SHP77 (cell line): ENCODE results near the gene SHROOM1.

Experiments
- DNase-seq, 2 experiments: peaks; one replicate each; lab custom pipeline; 2025; lab: John Stamatoyannopoulos, UW

The SHROOM1 gene

DNA sequence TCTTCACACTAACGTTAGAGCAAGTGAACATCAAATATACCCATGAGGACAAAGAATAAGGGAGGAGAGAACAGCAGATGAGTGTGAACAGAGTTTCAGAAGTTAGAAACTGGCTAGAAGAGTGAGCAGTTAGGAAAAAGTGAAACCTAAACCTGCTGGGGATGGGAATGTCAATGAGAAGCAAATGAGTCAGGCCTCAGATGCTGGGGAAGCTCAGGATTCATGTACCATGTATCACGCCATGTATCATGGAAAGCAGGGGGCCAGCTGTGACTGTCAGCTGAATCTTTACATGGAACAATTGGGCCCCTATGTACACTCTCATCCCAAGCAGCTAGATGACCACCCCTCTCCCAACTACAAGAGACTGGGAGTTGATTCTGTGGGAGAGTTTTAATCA lies 19.6 kb upstream of the SHROOM1 start:
- DNase-seq, result no peak

DNA sequence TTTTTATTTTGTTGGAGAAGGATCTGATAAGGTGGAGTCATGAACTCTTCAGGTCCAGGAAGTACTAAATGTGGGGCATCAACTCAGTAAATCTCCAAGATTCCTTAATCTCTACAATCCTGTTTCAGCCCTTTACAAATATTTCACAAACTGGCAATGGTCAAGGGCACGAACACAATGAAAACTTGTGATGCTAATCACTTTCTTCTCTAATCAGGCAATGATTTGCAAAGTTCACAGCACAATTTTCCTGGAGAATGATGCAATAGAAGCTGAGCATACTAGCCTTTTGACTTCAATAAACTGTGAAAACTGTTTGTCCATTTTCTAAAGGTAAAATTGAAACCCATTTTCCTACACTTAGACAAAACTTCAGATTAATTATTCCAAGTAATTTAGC lies 18.9 kb upstream of the SHROOM1 start:
- no peak for DNase-seq

DNA sequence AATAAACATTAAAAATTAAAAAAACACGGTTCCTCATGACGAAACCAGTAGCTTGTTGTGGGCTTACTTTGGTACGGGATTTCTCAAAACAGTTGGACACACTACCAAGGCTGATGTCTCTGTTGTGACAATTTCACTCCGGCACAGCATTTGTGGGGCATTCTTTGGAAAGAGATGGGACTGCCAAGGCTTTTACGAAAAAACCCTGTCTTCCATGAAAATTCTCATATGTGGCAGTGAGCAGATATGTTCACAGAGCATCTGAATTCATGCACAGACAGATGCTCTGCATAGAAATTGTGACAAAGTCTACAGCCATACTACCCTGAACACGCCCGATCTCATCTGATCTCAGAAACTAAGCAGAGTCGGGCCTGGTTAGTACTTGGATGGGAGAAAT lies 17.8 kb upstream of the SHROOM1 start:
- DNase-seq, result no peak

DNA sequence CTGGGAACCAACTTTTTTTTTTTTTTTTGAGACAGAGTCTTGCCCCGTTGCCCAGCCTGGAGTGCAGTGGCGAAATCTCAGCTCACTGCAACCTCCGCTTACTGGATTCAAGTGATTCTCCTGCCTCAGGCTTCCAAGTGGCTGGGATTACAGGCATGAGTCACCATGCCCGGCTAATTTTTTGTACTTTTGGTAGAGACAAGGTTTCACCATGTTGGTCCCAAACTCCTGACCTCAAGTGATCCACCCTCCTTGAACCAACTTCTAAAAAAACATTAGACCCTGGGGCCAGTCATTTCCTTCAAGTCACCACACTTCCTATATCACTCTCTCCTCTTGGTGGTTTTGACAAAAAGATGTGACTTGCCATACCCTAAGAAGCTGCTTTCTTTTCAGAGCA lies 10.9 kb upstream of the SHROOM1 start:
- no peak for DNase-seq

DNA sequence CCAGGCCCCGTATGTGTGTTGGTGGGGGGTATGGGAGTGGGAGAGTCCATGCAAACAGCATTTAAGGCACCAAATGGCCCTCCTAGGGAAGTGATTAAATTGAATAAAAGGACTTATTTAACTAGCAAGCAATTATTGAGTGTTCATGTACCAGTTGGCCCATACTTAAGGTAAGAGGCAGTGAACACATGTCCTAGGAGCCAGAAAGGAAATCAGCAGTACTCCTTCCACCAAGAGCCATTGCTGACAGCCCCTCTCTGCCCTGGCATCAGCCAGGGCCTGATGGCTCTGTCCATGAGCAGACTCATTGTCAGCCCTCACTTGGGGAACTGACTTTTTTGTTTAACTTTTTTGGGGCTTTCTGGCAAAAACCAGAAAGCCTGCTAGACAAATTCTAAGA lies 10.4 kb upstream of the SHROOM1 start:
- no peak for DNase-seq

DNA sequence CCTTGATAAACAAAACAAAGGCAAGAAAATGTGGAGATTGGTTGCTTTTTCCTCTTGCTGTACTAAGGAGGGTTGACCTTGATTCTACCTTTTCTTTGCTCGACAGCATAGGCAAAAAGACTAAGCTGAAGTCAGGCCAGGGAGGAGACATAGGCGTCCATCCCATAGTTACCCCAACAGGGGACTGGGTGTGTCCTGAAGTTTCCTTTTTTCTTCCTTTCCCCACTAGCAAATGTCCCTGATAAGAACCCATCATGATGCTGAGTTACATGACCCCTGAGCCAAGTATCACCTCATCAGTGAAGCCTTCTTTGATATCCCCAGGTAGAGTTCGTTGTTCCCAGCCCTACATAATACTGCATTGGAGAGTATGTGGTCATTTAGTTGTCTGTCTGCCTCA lies 9.9 kb upstream of the SHROOM1 start:
- DNase-seq, result no peak

DNA sequence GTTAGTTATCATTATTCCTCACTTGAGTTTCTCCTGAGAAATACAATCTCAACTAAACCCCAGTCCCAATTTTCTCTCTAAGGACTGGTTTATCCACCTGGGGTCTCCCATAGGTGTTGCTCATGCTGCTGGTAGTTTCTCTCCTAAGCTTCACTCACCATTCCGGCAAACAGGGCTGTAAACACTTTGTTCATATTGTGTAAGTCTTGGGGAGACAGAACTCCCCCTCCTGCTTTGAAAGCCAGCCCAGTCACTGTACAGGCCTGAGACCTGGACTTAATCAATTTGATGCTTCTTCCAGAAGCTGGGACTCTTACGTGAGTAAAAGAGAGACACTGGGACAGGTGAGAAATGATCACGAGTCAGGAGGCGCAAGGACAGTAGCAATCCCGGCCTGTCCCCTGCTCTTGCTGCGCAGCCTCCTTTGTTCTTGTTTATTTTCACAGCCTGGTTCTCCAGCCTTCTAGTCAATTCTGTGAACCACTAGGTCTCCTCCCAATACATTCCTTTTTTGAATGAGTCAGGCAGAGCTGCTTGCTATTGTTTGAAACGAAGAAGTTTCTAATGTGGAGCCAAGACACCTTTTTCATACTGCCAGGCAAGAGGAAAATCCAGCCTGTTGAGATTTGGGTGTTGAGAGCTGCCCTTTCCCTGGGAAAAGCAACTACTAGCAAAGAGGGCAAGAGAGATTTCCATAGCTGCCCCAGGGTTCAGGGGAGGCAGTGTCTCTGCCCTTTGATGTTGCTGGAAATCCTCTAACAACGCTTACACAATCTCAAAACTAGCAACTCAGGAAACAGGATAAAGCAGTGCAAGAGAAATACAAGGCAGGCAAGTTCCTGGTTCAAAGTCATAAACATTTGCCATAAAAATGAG lies 9.2 kb upstream of the SHROOM1 start:
- no peak for DNase-seq

DNA sequence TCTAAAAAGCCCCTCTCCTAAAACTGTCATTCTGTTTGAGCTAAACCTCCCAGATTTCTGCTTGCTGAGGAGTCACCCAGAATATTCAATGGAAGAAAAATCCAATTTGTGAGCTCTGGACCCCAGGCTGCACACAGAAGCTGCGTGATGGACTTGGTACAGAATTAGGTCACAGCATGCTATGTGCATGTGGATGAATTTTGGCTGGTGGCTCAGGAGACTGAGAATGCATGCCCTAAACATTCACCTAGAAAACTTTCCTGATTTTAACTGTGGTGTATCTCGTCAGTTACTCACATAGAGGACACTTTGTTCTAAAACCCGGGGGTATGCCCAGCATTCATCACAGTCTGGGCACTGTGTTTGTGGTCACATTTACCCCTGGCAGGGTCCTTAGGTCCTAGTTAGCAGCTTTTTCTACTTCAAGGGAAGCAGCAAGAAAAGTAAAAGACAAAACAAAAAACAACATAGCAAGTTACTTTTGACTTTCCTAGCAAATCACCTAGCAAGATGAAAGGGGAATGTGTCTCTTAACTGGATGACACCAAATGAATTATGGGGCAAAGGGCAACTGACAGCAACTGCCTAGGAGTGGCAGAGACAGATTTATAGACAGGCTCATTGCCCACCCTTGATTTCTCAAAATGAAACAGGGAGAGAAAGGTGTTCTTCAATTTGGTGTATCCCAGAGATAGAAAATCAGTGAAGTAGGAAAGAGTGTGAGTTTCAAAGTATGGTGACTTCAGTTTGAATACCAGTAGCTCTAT lies 8.3 kb upstream of the SHROOM1 start:
- DNase-seq, result no peak

DNA sequence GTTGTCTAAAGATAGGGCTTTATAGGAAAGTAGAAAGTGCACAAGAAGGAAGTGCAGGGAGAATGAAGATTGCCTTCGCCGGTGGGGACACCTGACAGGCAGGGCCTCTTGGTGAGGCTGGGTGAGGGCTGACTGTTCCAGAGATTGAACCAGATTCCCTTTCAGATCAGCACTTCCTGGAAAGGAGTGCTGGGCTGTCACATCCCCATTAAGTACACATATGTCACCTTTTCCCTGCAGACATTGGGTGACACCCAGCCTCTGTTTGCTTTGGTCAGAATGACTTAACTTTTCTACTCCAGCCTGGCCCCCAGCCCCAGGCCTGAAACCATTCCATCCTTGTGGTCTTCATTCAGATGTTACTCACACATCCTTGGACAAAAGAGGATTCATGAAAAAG lies 7.4 kb upstream of the SHROOM1 start:
- DNase-seq, result peak in 1 of 2 experiments; percentile 5

DNA sequence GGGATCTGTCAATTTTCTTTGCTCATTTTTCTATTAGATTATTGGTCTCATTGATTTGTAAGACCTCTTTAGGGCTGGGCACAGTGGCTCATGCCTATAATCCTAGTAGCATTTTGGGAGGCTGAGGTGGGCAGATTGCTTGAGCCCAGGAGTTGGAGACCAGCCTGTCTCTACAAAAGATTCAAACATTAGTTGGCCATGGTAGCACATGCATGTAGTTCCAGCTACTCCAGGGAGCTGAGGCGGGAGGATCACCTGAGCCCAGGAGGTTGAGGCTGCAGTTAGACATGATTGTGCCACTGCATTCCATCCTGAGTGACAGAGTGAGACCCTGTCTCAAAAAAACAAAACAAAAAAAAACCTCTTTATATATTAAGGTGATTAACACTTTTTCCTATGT lies 6.4 kb upstream of the SHROOM1 start:
- DNase-seq, result no peak

DNA sequence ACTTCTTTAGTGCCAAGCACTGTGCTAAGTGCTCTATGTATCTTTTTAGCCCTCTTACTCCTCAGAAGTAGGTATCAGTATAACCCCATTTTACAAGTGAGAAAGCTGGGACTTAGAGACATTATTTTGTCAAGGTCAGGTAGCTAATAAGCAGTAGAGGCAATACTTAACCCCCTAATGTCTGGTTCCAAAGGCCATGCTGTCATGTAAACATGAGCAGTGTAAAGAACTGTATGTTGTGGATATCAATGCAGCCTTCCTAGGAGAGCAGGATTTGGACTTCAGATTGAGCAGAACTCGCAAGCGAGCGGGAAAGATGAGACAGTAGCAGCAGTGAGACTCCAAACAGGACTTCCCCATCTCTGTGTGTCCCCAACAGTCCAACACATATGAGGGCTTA lies 3.6 kb upstream of the SHROOM1 start:
- no peak for DNase-seq

DNA sequence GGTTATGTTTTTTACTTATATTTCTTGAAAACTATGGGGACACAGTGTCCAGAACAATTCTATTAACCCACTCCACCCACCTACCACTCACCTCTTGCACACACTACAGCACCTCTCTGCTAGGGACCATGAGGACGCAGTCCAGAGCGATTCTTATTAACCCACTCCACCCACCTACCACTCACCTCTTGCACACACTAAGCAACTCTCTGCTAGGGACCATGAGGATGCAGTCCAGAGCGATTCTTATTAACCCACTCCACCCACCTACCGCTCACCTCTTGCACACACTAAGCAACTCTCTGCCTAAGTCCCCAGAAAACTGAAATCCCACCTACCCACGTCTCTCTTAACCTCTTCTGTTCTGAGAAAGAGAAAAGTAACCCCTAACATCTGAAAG lies 2.2 kb upstream of the SHROOM1 start:
- no peak for DNase-seq

DNA sequence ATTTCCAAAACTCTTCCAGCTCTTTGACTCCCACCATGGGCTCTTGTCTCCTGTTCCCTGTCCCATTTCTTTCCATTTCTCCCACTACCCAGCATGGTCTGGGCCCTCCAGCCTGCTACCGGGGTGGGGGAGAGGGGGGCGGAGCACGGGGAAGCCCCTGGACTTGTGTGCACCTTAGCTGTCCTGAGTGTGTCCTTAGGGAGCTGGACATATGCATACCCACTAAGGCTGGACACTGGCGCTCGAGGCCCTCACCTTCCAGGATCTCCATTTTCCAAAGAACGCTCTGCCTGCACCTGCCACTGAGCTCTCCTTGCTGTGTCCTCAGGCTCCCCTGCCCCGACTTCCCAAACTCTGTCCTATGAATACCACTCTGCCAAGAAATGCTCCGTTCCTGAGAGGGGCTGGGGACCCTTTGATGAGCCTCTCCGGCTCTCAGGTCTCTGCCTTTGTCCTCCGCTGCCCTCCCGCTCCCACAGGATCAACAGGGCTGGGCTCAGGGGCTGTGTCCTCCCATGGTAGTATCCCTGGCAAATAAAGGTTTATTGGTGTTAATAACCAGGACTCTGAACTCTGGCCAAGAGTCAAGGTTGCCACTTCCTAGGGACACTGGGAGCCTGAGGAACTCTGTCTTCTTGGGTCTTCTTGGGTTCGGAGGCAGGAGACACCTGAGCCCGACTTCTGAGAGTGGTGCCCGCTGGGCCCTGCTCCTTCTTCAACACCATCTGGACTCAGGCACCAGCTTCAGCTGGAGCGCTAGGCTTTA lies 831 bp upstream of the SHROOM1 start:
- no peak for DNase-seq

DNA sequence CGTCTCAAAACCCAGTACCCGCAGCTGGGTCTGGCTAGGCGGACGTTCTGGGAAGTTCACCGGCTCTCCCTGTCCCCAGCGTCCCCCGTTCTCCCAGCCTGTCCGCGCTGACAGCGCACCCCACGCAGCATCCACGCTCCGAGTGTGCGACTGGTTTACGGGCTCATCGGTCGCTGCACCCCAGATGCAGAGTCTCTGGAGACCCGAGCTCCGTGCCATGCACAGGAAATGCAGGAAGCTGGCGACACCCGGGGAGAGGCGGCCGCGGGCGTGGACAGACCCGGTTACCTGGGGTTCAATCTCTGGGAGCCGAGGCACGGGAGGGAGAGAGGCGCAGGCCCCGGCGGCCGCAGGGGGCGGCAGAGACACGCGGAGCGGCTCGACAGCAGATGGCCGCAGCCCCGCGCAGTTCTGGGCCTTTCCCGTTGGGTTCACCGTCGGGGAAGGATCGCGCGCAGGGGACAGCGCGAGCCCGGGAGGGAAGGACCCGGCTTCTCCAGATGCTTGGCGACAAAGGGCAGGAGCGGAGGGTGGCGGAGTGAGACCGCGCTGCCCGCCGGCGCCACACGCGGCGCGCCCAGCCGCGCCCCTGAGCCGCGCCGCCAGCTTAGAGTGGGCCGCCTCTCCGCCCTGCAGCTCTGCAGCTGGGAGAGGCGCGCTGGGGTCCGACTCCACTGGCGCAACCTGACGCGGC lies 558 bp downstream of the SHROOM1 start:
- peak; percentile 32 to 54 for DNase-seq

DNA sequence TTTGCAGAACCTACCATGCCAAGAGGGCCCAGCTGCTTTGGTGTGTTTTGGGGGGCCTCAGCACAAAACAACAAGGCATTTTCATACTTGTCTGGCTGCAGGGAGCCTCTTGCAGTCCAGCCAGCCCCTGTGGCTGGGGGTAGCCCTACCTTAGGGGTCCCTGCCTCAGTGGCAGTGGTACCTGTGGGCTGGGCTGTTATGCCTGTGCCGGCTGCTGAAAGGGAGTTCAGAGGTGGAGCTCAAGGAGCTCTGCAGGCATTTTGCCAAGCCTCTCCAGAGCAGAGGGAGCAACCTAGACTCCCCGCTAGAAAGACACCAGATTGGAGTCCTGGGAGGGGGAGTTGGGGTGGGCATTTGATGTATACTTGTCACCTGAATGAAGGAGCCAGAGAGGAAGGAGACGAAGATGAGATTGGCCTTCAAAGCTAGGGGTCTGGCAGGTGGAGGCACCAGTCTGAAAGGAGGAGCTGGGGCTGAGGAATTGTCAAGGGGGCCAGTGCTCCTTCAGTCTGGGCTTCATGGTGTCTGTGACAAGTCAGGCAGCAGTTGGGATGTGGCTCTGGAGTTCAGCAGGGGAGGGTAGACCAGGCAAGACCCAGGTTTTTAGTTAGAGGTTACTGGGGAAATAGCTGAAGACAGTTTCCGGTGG lies 1.5 kb downstream of the SHROOM1 start:
- DNase-seq, result no peak

DNA sequence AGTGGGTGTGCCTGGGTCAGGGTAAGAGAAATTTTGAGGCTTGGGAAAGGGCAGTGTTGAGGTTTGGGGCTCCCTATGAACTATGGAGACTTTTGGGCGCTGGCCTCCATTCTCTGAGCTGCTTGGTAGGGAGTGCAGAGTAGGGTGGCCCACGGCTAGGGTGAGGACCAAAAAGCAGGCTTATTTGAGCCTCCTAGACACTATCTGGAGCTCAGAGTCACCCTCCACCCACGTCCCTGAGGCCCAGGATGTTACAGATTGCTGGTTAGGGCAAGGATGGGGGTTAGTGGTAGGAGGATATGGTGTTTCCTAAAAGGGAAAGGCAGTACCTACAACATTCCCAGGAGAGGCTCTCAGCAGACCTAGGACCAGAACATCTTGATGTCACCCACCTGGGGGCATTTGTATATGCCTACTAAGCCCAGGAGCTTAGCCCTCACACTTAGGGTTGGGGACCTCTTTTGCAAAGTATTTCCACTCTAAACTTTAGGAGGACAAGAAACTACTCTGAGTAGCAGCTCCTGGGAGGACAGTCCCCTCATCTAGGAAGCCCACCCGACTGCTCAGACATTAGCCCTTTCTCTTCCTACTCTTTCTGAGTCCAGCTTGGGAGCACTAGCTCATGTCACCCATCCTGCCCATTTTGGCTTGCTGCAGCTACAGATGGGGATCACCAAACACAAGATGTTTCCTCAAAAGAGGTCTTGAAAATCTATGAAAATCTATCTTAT lies 2.3 kb downstream of the SHROOM1 start:
- DNase-seq, result no peak

DNA sequence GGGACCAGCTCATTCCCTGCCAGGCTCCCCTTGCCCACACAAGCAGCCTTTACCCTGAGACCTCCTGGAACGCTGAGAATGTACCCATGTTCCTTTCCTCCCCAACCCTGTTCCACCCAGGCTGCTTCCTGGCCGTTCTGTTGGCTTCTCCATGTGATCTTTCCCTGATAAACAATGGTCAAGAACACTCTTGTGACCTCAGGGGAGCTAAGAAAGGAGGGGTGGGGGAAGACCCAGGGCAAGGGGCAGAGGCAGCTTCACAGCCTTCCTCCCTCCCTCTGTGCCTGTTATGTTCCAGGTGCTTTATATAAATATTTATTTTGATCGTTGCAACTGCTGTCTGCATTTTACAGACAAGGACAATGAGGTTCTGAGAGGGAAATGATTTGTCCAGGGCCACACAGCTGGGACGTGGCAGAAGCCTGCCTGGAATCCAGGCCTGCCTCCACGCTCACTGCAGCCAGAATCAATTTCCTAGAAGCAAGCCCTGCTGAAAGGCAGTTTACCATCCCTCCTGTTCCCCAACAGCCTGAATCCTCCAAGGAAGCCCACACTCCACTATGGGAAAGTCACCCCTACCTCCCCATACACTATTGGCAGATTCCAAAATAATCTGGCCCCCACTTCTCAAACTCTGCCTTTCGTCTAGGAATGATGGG lies 3.9 kb downstream of the SHROOM1 start:
- no peak for DNase-seq

DNA sequence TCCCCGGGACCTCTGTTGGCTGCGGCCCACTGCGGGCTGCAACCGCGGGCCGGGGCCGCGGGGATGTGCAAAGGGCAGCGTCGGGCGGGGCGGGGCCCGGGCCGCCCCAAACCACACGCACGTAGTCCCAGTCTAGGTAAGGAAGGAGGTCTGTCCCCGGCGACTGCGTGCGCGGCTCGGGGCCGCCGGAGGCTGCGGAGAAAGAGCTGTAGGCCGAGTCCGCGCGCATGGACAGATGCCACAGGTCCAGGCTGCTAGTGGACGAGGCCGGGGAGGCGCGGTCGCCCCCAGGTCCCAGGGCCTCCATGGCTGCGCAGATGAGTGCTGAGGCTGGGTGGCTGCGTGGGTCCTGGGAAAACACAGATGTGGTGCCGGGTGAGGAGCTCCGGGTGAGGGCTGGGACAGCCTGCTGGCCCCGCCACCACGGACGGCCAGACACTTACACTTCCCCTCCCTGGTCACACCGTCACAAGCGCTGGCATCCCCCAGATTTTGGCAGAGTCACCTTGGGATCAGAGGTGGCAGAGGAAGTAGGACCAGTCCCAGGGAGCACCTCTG lies 4.5 kb downstream of the SHROOM1 start:
- no peak for DNase-seq

DNA sequence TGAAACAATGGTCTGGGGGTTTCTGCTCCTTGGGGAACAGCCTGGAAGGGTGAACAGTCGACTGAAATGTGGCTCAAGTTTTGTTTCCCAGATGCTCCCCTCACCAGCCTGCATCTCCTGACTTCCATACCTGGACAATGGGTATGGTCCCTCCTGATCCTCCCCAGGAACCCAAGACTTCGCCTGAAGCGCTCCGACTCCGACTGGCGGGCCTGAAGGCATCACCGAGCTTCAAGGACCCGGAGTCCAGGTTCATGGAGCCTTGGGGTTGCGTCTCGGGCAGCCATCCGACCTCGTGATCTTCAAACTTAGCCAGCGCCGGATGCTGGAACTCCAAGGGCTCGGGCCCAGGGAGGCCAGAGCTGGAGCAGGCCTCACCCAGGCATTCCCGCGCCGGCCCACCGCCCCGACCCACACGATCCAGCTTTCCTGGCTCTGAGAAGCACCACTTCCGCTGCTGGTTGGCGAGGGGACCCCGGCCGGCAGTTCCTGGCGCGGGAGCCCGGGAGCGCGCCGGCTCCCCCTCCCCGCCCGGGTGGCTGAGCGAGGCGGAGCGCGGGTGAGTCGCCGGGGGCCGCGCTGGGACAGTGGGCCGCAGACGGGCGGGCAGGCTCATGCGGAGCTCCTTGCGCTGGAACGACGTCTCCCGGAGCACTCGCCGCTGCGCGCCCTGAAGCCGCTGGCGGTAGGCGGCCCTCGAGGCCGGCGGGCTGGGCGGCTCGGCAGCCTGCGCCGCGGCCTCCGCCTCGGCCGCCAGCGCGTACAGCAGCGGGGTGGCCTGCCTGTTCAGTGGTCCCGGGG lies 5.2 kb downstream of the SHROOM1 start:
- DNase-seq, result no peak
